GM21423 (cell line): ENCODE data around the gene IGFN1.

Experiments
- ATAC-seq: cut with Tn5 transposase; IDR thresholded peaks from one replicate; pipeline ENCODE4 v1.9.1; 2021; ENCODE audit warnings: mild to moderate bottlenecking, moderate library complexity; ENCODE audit not compliant: unreplicated experiment

The IGFN1 gene

GRCh38 chr1:201184307-201185122 is 6.1 kb upstream of the IGFN1 start:
- ATAC-seq: no peak

- ATAC-seq: no peak
Measured at GRCh38 chr1:201185123-201185453, 5.5 kb upstream of the IGFN1 start.

GRCh38 chr1:201185527-201186128 is 5.0 kb upstream of the IGFN1 start:
- no peak for ATAC-seq

- no peak for ATAC-seq
Measured at GRCh38 chr1:201186192-201186591, 4.4 kb upstream of the IGFN1 start.

- ATAC-seq: no peak
Measured at GRCh38 chr1:201189085-201189484, 1.5 kb upstream of the IGFN1 start.

- no peak for ATAC-seq
Measured at GRCh38 chr1:201190005-201190404, 619 bp upstream of the IGFN1 start.

- ATAC-seq: no peak
Measured at GRCh38 chr1:201191653-201192260, 1.1 kb downstream of the IGFN1 start.

- ATAC-seq: no peak
Measured at GRCh38 chr1:201192261-201192788, 1.7 kb downstream of the IGFN1 start.

GRCh38 chr1:201194046-201194445 is 3.4 kb downstream of the IGFN1 start:
- ATAC-seq: no peak

- no peak for ATAC-seq
Measured at GRCh38 chr1:201198598-201198997, 8.0 kb downstream of the IGFN1 start.

GRCh38 chr1:201205036-201205435 is 14.4 kb downstream of the IGFN1 start:
- ATAC-seq: no peak

GRCh38 chr1:201206176-201206575 is 15.6 kb downstream of the IGFN1 start:
- ATAC-seq: no peak

- ATAC-seq: no peak
Measured at GRCh38 chr1:201207046-201207445, 16.4 kb downstream of the IGFN1 start.

- no peak for ATAC-seq
Measured at GRCh38 chr1:201208236-201208635, 17.6 kb downstream of the IGFN1 start.

- ATAC-seq: no peak
Measured at GRCh38 chr1:201212056-201212455, 21.4 kb downstream of the IGFN1 start.

- no peak for ATAC-seq
Measured at GRCh38 chr1:201212461-201213055, 21.9 kb downstream of the IGFN1 start.

- no peak for ATAC-seq
Measured at GRCh38 chr1:201213106-201213770, 22.6 kb downstream of the IGFN1 start.

- no peak for ATAC-seq
Measured at GRCh38 chr1:201213926-201214325, 23.3 kb downstream of the IGFN1 start.

GRCh38 chr1:201214461-201214860 is 23.8 kb downstream of the IGFN1 start:
- ATAC-seq: no peak

GRCh38 chr1:201214886-201215285 is 24.3 kb downstream of the IGFN1 start:
- ATAC-seq: no peak
